Measurements from ENCODE around the gene NLK.

GRCh38 chr17:28090551-28090950 lies 48.1 kb downstream of the NLK start:
- no peak for TF ChIP-seq CTCF (conservative IDR thresholded peaks at IDR 0.05 in 1 of 2, IDR thresholded peaks at IDR 0.05 in 1 of 2; ENCODE audit: low read depth in 1 of 2, low read length in 2 of 2)
- no peak for TF ChIP-seq EZH2 (IDR thresholded peaks at IDR 0.05; ENCODE audit: low read length, missing control alignments)

All from fibroblast of lung (primary cell).